GM23338 (cell line): Measurements from ENCODE around the gene MACROD1. TPM values are rescaled to one million over a fixed set of nuclear protein-coding genes. Genes with fewer than 3 reads are reported as not detected.
A peak's percentile ranks its signal among the peaks of the same experiment; 100 is the strongest.

Experiments
- ATAC-seq: fragments of 200-7000 bp; cut with Tn5 transposase; 3 replicates; pipeline ENCODE4 v1.9.1; 2020
- DNase-seq: peaks from one replicate; pipeline ENCODE4 v3.0.0-alpha.2; 2015; ENCODE audit warnings: low spot score
- H2AFZ ChIP-seq: fragments of 200-600 bp; sonication (generic); 2 replicates; pipeline ENCODE4 v1.8.0; 2016; ENCODE audit warnings: antibody characterized with exemption, mild to moderate bottlenecking, moderate library complexity
- H3F3A ChIP-seq: fragments of 200-600 bp; sonication (generic); replicated peaks from 2 replicates; pipeline ENCODE4 v1.8.0; 2017; ENCODE audit warnings: antibody characterized with exemption, mixed run types, low read depth
- H3K27ac ChIP-seq: fragments of 200-600 bp; sonication (generic); 2 replicates; pipeline ENCODE4 v1.6.1; 2016; ENCODE audit warnings: low read depth
- H3K27me3 ChIP-seq: fragments of 200-600 bp; sonication (generic); 2 replicates; pipeline ENCODE4 v1.8.0; 2016; ENCODE audit warnings: mild to moderate bottlenecking, mixed run types, moderate library complexity; ENCODE audit not compliant: insufficient read depth
- H3K36me3 ChIP-seq: fragments of 200-600 bp; sonication (generic); 2 replicates; pipeline ENCODE4 v1.8.0; 2016; ENCODE audit warnings: mild to moderate bottlenecking; ENCODE audit not compliant: insufficient read depth
- H3K4me1 ChIP-seq: fragments of 200-600 bp; sonication (generic); 2 replicates; pipeline ENCODE4 v1.8.0; 2016; ENCODE audit warnings: mild to moderate bottlenecking, moderate library complexity; ENCODE audit not compliant: insufficient read depth
- H3K4me2 ChIP-seq: fragments of 200-600 bp; sonication (generic); 2 replicates; pipeline ENCODE4 v1.7.1; 2017; ENCODE audit warnings: mixed run types
- H3K4me3 ChIP-seq: fragments of 200-600 bp; sonication (generic); 2 replicates; pipeline ENCODE4 v1.6.1; 2016; ENCODE audit warnings: mixed run types
- H3K79me2 ChIP-seq: fragments of 200-600 bp; sonication (generic); replicated peaks from 2 replicates; pipeline ENCODE4 v1.8.0; 2017; ENCODE audit warnings: mild to moderate bottlenecking; ENCODE audit not compliant: insufficient read depth
- H3K9me2 ChIP-seq: fragments of 200-600 bp; sonication (generic); 2 replicates; pipeline ENCODE4 v1.8.0; 2017; ENCODE audit not compliant: insufficient read depth
- H4K20me1 ChIP-seq: fragments of 200-600 bp; sonication (generic); replicated peaks from 2 replicates; pipeline ENCODE4 v1.8.0; 2017; ENCODE audit warnings: mild to moderate bottlenecking; ENCODE audit not compliant: insufficient read depth
- H3K27ac Mint-ChIP-seq: 2 replicates; pipeline ENCODE4 v1.8.0; 2020; ENCODE audit warnings: inconsistent platforms, mild to moderate bottlenecking, moderate library complexity, mixed read lengths
- H3K27me3 Mint-ChIP-seq: 3 replicates; pipeline ENCODE4 v1.8.0; 2022; ENCODE audit warnings: low read depth, mild to moderate bottlenecking, moderate library complexity, mixed read lengths, inconsistent platforms; ENCODE audit not compliant: insufficient read depth, poor library complexity
- H3K36me3 Mint-ChIP-seq: 3 replicates; pipeline ENCODE4 v1.8.0; 2021; ENCODE audit warnings: low read depth, mild to moderate bottlenecking, inconsistent platforms, moderate library complexity, mixed read lengths
- H3K4me1 Mint-ChIP-seq: 3 replicates; pipeline ENCODE4 v1.8.0; 2020; ENCODE audit warnings: mild to moderate bottlenecking, inconsistent platforms, mixed read lengths
- H3K4me3 Mint-ChIP-seq: 3 replicates; pipeline ENCODE4 v1.8.0; 2021; ENCODE audit warnings: moderate library complexity, mild to moderate bottlenecking, inconsistent platforms, mixed read lengths
- H3K9me3 Mint-ChIP-seq: 3 replicates; pipeline ENCODE4 v1.8.0; 2020; ENCODE audit warnings: moderate library complexity, mild to moderate bottlenecking, inconsistent platforms, mixed read lengths
- EZH2 ChIP-seq: fragments of 200-600 bp; sonication (generic); IDR thresholded peaks from one replicate; pipeline ENCODE4 v1.8.0; 2017; ENCODE audit warnings: antibody characterized with exemption, mild to moderate bottlenecking, low read depth; ENCODE audit not compliant: unreplicated experiment
- JUNB ChIP-seq: IDR thresholded peaks from one replicate; pipeline ENCODE4 v1.6.1; 2016; ENCODE audit warnings: antibody characterized with exemption; ENCODE audit not compliant: unreplicated experiment
- STAT1 ChIP-seq: IDR thresholded peaks from one replicate; pipeline ENCODE4 v1.6.1; 2016; ENCODE audit warnings: antibody characterized with exemption; ENCODE audit not compliant: unreplicated experiment
- ZNF114 ChIP-seq: fragments of 250-450 bp; sonication (Bioruptor Pico); IDR thresholded peaks from 2 replicates; pipeline ENCODE4 v1.5.0; 2020; ENCODE audit warnings: mild to moderate bottlenecking, moderate library complexity
- ZNF331 ChIP-seq: fragments of 250-450 bp; sonication (Bioruptor Pico); IDR thresholded peaks from 2 replicates; pipeline ENCODE4 v1.5.0; 2020; ENCODE audit warnings: low read depth, mild to moderate bottlenecking, moderate library complexity
- polyA plus RNA-seq: library from polyadenylated mRNA; unstranded; fragments of >200 nt; fragmentation: Nextera tagmentation; extraction: Ambion mirVana; gene quantifications from 2 replicates; pipeline ENCODE4 v1.2.1, GENCODE V29; 2016
- total RNA-seq: library from RNA; depleted of rRNA; stranded (reverse); fragments of >200 nt; shearing (Covaris generic); gene quantifications from 2 replicates; pipeline ENCODE4 v1.2.3, GENCODE V29; 2014
- TF ChIP-seq, protein P1 (sequence below): IDR thresholded peaks from one replicate; pipeline ENCODE4 v1.6.1; 2018; ENCODE audit warnings: antibody characterized with exemption; ENCODE audit not compliant: unreplicated experiment
- TF ChIP-seq, protein P2 (sequence below): IDR thresholded peaks from 2 replicates; pipeline ENCODE4 v1.6.1; 2016; ENCODE audit warnings: antibody characterized with exemption
- TF ChIP-seq, protein P3 (sequence below), 2 experiments: fragments of 200-600 bp in 1 of 2; sonication (generic) in 1 of 2; conservative IDR thresholded peaks; 2 replicates each; pipeline versions ENCODE4 v1.5.1 to v1.6.1; 2016 to 2017; ENCODE audit warnings: antibody characterized with exemption in 2 of 2, low read depth in 2 of 2, mild to moderate bottlenecking in 2 of 2, moderate library complexity in 1 of 2

Gene MACROD1
- total and polyA plus RNA-seq, 2 experiments from 2014 or later, result 33.0 to 51.6 TPM

DNA sequence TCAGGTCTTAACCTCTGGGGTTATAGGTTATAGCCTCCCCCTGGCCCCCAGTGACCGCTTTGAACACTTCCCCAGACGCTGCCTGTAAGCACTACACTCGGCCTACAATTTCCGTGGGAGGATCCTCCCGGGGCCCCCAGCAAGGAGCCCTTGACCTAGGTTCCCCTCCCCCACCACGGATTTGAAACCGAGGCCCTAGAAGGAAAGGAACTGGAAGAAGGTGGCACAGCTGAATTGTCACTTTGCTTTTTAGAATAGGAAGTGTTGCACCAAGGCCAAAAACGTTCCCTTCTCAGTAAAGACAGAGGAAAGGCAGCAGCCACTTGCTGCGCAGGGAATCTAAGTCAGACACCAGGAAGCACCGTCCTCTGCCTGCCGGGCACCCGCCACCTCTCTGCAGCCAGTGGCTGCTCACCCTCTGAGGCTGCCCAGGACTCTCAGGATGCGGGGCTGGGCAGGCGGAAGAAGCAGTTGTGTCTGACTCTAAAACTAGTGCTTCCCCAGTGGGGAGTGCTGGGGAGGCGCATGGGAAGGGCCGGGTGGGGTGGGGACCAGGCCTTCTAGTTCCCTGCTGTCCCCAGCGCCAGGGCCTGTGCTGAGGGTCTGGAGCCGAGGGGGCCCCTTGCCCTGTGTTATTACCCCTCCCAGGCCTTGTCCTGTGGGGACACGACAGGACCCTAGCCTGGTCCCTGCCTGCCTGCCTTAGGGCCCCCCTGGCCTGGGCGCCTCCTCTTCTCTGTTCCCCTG, 138.1 kb downstream of the MACROD1 start:
- peak overlapping the region; percentile 41 for H3K4me3 ChIP-seq
- no peak for DNase-seq
- H3K4me2 ChIP-seq, result peak overlapping the region; percentile 42
- TF ChIP-seq, protein P1, sequence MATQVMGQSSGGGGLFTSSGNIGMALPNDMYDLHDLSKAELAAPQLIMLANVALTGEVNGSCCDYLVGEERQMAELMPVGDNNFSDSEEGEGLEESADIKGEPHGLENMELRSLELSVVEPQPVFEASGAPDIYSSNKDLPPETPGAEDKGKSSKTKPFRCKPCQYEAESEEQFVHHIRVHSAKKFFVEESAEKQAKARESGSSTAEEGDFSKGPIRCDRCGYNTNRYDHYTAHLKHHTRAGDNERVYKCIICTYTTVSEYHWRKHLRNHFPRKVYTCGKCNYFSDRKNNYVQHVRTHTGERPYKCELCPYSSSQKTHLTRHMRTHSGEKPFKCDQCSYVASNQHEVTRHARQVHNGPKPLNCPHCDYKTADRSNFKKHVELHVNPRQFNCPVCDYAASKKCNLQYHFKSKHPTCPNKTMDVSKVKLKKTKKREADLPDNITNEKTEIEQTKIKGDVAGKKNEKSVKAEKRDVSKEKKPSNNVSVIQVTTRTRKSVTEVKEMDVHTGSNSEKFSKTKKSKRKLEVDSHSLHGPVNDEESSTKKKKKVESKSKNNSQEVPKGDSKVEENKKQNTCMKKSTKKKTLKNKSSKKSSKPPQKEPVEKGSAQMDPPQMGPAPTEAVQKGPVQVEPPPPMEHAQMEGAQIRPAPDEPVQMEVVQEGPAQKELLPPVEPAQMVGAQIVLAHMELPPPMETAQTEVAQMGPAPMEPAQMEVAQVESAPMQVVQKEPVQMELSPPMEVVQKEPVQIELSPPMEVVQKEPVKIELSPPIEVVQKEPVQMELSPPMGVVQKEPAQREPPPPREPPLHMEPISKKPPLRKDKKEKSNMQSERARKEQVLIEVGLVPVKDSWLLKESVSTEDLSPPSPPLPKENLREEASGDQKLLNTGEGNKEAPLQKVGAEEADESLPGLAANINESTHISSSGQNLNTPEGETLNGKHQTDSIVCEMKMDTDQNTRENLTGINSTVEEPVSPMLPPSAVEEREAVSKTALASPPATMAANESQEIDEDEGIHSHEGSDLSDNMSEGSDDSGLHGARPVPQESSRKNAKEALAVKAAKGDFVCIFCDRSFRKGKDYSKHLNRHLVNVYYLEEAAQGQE, result no peak
- TF ChIP-seq STAT1, result no peak
- TF ChIP-seq EZH2, result no peak
- TF ChIP-seq ZNF114 (CRISPR knock-in tag), result no peak
- TF ChIP-seq ZNF331 (CRISPR knock-in tag), result no peak
- TF ChIP-seq JUNB, result no peak
- no peaks in the 10 kb centered on the region; the same call in 2 of the 3 replicates for H3K9me3 Mint-ChIP-seq
- H3K36me3 Mint-ChIP-seq, result peaks cover 4% of the 10 kb centered on the region; the same call in 1 of the 3 replicates
- H3K4me1 Mint-ChIP-seq, result peaks cover 56% of the 10 kb centered on the region
- peaks cover 42% of the 10 kb centered on the region for H3K27me3 ChIP-seq
- ATAC-seq, result peak; percentile 11
- H4K20me1 ChIP-seq, result no peaks in the 10 kb centered on the region; the same call in 1 of the 2 replicates
- no peak overlapping the region for H3K27ac ChIP-seq
- no peak overlapping the region for H2AFZ ChIP-seq
- H3K36me3 ChIP-seq, result no peaks in the 10 kb centered on the region
- H3K79me2 ChIP-seq, result no peaks in the 10 kb centered on the region
- peaks cover 54% of the 10 kb centered on the region for H3K4me1 ChIP-seq
- peak overlapping the region; percentile 14; the same call in 1 of the 2 replicates for H3K27ac Mint-ChIP-seq
- H3F3A ChIP-seq, result peaks cover 22% of the 10 kb centered on the region
- H3K4me3 Mint-ChIP-seq, result peak overlapping the region; percentile 33; the same call in 1 of the 3 replicates
- H3K27me3 Mint-ChIP-seq, result peaks cover 70% of the 10 kb centered on the region
- H3K9me2 ChIP-seq, result no peaks in the 10 kb centered on the region

DNA sequence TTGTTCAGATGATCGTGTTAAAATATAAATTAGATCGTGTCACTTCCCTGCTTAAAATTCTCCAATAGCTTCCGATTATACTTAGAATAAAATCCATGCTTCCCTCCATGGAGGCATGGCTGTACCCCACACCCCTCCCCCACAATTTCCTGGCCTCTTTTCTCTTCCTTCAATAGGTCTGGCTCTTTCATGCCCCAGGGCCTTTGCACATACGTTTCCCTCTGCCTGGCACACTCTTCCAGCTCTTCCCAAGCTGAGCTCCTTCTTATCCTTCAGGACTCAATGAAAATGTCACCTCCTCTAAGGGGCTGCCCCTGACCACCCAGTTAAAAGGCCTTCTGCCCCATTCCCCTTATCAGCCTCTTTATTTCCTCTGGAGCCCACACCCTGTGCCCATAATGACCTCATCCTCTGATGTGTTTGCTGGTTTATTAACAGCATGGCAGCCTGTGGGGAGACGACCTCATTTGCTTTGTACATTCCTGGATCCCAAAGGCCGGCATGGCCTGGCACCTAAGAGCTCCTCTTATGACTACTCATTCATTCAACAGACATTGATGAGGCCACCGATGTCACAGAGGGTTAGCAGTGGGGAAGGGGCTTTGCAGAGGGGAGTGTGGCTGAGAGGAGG, 139.2 kb downstream of the MACROD1 start:
- no peaks in the 10 kb centered on the region for H3K36me3 ChIP-seq
- ATAC-seq, result no peak
- Mint-ChIP-seq H3K36me3 (peaks cover 4% of the 10 kb centered on the region; the same call in 1 of the 3 replicates), H3K9me3 (no peaks in the 10 kb centered on the region; the same call in 2 of the 3 replicates), H3K27ac (no peak overlapping the region), H3K27me3 (peaks cover 68% of the 10 kb centered on the region), H3K4me3 (peak overlapping the region; percentile 16; the same call in 1 of the 3 replicates), H3K4me1 (peaks cover 66% of the 10 kb centered on the region)
- no peak overlapping the region for H2AFZ ChIP-seq
- H3K4me1 ChIP-seq, result peaks cover 62% of the 10 kb centered on the region
- H3K4me2 ChIP-seq, result peak overlapping the region; percentile 42; the same call in 1 of the 2 replicates
- H3F3A ChIP-seq, result peaks cover 25% of the 10 kb centered on the region
- H4K20me1 ChIP-seq, result no peaks in the 10 kb centered on the region; the same call in 1 of the 2 replicates
- H3K27me3 ChIP-seq, result peaks cover 30% of the 10 kb centered on the region
- no peaks in the 10 kb centered on the region for H3K79me2 ChIP-seq
- no peaks in the 10 kb centered on the region for H3K9me2 ChIP-seq
- H3K4me3 ChIP-seq, result no peak overlapping the region
- no peak overlapping the region for H3K27ac ChIP-seq
- no peak for DNase-seq
- no peak for TF ChIP-seq STAT1
- TF ChIP-seq, protein P2, sequence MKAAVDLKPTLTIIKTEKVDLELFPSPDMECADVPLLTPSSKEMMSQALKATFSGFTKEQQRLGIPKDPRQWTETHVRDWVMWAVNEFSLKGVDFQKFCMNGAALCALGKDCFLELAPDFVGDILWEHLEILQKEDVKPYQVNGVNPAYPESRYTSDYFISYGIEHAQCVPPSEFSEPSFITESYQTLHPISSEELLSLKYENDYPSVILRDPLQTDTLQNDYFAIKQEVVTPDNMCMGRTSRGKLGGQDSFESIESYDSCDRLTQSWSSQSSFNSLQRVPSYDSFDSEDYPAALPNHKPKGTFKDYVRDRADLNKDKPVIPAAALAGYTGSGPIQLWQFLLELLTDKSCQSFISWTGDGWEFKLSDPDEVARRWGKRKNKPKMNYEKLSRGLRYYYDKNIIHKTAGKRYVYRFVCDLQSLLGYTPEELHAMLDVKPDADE, result no peak
- TF ChIP-seq, protein P3, sequence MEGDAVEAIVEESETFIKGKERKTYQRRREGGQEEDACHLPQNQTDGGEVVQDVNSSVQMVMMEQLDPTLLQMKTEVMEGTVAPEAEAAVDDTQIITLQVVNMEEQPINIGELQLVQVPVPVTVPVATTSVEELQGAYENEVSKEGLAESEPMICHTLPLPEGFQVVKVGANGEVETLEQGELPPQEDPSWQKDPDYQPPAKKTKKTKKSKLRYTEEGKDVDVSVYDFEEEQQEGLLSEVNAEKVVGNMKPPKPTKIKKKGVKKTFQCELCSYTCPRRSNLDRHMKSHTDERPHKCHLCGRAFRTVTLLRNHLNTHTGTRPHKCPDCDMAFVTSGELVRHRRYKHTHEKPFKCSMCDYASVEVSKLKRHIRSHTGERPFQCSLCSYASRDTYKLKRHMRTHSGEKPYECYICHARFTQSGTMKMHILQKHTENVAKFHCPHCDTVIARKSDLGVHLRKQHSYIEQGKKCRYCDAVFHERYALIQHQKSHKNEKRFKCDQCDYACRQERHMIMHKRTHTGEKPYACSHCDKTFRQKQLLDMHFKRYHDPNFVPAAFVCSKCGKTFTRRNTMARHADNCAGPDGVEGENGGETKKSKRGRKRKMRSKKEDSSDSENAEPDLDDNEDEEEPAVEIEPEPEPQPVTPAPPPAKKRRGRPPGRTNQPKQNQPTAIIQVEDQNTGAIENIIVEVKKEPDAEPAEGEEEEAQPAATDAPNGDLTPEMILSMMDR (conservative IDR thresholded peaks at IDR 0.05; ENCODE audit: low read depth in 2 of 2), result no peak
